NCI-H2196 (cell line): Measurements from ENCODE around the gene ZNF740.
A peak's percentile ranks its signal among the peaks of the same experiment; 100 is the strongest.
"Not testable (repeated sequence)": the region's sequence is repeated elsewhere in the genome, so short reads cannot be mapped to it uniquely, and the experiment has no call there.

Source experiments
- DNase-seq: peaks from one replicate; lab custom pipeline; 2025; ENCODE audit not compliant: unreplicated experiment; lab: John Stamatoyannopoulos, UW

ZNF740 gene

DNA sequence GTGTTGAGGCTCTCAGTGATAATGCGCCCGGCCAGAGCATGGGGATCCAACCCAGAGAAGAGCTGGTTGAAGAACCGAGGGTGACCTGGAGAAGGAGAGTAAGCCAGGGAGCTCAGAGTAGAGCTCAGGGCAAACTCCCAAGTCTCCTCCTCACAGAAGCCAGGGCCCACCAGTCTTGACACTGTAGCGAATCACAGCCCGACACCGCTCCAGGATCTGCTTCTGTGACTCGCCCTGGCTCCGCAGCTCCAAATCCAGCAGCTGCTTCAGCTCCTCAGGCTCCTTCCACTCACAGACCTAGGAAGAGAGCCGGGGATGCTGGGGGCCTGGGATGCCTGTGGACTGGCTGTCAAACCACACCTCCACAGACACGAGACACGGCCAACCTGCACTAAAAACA, 8.2 kb upstream of the ZNF740 start:
- no peak for DNase-seq

DNA sequence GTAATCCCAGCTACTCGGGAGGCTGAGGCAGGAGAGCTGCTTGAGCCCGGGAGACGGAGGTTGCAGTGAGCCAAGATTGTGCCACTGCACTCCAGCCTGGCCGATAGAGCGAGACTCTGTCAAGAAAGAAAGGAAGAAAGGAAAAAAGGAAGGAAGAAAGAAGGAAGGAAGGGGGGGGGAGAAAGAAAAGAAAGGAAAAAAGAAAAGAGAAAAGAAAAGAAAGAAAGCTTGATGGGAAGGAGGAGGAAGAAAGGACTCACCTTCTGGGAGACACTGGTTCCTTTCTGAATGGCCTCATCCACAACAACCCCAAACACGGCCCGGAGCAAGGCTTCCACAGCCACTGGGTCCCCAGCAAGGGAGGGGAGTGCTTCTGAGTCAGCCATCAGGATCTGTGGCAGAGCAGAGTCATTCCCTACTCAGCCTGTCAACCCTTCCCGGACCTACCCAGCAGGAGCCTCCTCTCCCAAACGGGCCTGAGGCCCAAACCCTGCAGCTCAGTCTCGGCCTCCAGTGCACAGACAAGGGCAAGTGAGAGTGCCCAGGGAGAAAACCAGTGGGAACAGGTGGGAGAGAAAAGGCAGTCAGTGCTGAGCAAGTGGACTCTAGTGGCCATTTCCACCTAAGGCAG, 7.3 kb upstream of the ZNF740 start:
- DNase-seq: no peak

DNA sequence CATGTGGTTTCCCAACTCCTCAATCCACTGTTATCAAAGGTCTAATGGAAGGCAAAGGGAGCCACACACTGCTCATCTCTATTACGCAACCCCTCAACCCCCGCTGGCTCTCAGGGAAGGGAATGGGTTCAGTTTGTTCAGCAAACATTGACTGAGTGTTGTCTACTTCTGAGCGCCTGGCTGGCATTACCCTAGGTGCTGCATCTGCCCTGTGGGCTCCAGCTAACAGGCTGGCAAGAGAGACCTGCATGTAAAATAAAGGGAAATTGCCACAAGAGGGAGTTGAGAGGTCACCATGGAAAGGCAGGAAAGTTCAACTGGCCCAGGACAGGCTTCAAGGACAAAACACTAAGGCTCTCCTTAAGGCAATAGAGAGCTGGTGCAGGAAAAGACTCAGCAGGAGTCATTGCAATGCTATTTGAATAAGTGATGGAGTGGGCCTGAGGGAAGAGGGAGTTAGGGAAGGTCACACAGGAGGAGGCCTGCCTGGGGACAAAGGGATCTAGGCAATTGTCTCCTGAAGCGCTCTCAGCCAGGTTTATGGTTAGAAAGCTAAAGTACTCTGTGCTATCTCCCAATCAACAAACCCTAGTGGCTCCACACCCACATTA, 5.5 kb upstream of the ZNF740 start:
- DNase-seq: peak; percentile 80

DNA sequence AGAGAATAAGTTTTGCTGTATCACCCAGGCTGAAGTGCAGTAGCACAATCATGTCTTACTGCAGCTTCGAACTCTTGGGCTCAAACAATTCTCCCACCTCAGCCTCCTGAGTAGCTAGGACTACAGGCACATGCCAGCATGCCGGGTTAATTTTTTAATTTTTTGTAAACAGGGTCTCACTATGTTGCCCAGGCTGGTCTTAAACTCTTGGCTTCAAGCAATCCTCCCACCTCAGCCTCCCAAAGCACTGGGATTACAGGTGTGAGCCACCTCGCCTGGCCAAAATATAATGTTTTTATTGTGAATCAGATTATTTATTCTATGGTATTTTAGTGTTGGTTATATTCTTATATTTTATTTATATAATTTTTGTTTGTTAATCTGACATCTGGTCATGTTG, 3.8 kb upstream of the ZNF740 start:
- DNase-seq: no peak

DNA sequence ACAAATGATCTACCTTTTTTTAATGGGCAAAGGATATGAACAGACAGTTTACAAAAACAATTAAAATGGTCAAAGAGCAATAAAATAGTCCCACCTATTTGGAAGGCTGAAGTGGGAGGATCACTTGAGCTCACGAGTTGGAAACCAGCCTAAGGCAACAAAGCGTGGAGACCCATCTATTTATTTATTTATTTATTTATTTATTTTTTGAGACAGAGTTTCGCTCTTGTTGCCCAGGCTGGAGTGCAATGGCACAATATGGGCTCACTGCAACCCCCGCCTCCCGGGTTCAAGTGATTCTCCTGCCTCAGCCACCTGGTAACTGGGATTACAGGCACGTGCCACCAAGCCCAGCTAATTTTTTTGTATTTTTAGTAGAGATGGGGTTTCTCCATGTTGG, 3.1 kb upstream of the ZNF740 start:
- DNase-seq: peak; percentile 46

DNA sequence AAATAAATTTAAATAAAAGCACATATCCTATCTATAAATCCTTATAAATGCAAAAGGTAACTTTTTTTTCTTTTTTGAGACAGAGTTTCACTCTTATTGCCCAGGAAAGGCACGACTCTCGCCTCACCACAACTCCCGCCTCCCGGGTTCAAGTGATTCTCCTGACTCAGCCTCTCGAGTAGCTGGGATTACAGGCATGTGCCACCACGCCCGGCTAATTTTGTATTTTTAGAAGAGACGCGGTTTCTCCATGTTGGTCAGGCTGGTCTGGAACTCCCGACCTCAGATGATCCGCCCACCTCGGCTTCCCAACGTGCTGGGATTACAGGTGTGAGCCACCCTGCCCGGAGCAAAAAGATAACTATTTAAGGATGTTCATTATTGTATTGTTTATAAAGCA, 1.7 kb upstream of the ZNF740 start:
- DNase-seq: not testable (repeated sequence)

DNA sequence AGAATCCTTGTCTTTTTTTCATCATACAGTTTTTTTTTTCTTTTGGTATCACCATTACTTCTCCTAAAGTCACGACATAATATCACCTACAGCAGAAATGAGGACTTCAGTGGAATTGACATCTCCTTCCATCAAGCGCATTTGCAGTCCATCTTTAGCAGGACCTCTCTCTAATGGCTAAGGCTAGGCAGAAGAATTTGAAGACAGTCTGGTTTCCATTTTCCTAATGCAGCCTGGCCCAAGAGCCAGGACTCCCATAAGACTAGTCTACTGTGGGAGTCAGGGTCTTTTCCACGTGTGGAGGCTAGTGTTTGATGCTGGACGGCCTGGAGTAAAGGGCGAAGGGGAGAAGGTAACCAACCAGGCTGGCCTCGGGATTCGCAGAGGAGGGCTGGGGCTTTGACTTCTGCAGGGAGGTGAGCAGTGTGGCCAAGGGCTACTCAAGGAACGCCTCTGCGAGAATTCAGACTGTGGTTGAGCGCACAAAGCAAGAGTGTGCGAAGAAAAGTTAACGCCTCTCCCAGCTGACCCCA, 769 bp upstream of the ZNF740 start:
- peak; percentile 46 for DNase-seq

DNA sequence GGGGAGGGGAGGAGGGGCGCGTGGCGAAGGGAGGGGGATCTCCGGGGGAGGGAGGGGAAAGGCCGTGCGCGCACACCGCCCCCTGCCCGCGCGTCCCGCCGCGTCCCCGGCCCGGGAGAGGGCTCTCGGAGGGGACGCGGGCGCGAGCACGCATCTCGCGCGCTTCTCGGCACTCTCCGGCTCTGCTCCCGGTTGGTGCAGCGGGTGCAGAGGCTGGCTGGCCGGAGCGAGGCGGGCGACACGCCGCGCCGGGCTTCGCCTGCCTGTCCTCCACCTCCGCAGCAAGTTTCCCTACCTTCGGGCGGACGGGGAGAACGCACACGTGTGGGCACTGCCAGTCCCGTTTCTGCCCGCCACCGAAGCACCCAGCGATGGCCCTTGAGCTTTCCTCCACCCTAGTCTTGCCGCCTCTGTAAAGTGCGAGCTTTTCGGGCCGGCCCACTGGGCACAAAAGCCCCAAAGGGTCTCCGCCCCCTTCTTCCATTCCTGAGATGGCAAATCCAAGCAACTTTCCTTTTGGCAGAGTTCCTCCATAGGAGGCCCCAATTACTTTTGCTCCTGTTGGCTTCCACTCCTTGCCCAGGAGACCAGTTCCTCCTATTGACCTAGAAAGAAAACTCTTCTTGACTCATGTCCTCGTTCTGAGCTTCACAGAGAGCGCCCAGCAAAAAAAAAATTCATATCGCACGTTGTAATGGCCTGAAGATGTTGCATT, 566 bp downstream of the ZNF740 start:
- peak; percentile 87 for DNase-seq

DNA sequence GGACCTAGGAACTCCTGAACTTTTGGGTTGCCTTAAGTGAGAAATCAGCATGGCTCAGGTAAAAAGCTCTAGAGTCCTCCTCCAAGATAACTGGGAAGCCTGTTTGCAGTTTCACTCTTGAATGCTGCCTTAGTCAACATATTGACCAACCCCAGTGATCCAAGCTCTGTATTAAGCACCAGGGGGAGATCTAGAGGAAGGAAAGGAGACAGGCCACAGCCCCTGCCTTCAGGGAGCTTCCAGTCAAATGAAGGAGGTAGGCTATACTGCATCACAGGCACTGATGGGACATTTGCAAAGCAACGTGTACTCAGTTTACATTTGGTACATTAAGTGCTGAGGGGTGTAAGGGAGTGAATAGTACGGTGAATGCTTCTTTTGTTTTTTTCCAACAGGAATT, 1.4 kb downstream of the ZNF740 start:
- DNase-seq: no peak

DNA sequence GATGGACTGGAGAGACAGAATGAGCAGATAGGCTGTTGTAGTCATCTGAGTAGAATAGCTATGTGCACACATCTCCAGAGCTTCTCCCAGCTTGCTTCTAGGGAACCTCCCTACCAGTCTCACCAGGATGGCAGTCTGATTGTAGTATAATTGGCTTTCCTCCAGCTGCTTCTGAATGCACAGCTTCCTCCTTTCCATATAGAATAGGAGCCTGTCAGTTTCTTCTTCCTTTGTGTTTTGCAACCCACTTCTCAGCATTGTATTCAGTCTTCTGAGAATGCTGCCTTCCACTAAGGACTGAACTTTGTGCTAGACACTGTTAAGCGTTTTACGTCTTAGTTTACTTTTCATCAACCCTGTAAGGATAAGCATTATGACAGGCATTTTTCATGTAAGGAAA, 2.4 kb downstream of the ZNF740 start:
- DNase-seq: no peak

DNA sequence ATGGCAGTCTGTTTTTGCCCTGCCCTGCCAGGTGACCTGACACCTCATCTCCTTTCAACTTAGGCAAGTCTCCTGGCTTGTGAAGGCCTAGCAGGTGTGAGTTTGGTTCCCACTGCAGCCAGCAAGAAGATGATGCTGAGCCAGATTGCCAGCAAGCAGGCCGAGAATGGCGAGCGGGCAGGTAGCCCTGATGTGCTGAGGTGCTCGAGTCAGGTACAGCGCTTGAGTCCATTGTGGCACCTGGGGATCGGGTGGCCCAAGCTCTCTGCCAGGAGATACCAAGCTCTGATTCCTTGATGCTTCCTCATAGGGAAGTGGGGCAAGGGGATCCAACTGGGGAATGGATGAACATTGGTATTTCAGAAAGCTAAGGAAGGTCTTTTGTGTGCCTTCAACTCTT, 4.3 kb downstream of the ZNF740 start:
- no peak for DNase-seq

DNA sequence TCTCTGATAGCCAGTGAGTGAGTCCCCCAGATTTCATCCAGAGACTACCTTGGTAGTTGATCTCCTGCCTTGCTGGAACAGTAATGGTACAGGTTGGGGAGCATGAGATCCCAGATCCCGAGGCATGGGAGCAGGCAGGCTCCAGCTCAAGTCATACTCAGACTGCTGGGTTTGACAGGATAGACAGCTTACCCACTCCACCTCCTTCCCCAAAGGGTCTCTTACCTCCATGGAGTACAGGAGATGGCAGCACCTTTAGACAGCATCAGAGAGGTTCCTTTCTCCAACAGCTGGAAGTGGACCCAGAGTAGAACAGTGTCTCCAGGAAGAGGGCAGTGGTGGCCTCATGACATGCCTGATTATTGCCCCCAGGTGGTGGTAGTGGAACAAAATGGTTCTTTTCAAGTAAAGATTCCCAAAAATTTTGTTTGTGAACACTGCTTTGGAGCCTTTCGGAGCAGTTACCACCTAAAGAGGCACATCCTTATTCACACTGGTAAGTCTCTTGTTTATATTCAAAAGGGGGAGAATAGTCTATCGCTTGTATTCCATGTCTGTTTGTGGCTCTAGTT, 5.1 kb downstream of the ZNF740 start:
- DNase-seq: no peak

DNA sequence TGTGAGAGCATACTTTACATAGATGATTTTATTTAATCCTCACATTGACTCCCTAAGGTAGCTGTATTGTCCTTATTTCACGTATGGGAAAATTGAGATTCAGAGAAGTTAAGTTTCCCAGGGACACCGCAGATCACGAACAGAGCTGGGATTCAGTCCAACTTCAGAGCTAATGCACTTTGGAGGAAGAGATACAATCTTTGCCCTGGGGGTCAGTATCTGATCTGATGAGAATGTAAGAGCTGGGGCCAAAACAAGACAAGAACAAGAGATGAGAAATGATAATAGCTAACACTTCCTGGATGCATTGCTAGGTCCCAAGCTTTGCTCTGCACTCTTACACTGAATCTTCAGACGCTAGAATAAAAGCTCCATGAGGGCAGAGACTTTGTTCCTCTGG, 6.2 kb downstream of the ZNF740 start:
- no peak for DNase-seq

DNA sequence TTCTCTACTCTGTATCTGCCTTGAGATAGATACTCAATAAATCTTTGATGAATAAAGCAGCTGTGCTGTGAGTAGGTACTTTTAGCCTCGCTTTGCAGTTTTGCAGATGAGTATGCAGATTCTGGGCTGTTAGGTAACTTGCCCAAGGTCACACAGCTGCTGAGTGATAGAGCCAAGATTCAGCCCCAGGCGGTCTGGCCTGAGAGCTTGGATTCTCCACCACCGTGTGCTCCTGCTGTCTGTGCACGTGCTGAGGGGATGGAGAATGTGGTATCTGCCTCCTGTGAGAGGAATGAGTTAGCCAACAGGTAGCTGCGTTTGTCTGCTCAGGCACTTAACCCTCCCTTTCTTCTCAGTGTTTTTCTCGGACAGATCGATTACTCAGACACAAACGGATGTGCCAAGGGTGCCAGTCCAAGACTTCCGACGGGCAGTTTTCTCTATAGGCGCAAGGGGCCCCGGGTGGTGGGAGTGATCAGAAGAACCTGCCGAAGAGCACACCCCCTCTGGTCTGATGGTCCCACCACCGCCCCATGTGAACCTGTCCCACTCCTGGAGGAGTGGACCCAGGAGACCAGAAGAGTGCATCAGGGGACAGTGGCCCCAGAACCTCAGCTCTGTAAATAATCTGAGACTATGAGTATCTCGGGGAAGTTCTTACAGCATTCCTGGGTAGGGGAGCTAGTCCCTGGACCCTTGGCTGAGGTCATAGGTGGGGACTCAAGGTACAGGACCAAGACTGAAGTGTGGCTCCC, 6.8 kb downstream of the ZNF740 start:
- DNase-seq: no peak

DNA sequence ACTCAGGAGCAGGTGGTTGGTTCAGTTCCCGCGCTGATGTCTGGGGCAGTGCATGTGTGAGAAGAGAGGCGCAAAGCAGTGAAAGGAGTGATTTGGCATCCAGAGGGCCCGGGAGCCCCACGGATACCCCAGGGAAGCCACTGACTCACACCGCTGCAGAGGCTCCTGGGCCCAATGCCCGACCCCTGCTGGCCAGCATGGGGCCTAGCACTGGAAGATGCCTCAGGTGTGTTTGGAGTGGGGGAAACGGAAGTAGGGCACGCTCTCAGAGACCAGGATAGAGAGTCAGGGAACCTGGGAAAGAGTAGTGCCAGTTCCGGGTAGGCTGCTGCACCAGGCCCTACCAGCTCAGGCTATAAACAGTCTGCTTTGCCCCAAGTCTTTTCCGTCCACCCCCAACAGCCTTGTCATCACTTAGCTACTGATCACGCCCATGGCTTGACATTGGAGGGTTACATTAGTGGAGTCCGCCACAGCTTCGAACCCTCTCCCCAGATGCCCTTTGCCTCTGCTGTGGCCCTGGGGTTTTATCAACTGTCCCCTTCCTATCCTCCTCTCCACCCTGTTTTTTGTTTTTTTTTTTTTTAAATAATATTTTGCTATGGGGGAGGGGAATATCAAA, 9.7 kb downstream of the ZNF740 start:
- DNase-seq: peak; percentile 16

DNA sequence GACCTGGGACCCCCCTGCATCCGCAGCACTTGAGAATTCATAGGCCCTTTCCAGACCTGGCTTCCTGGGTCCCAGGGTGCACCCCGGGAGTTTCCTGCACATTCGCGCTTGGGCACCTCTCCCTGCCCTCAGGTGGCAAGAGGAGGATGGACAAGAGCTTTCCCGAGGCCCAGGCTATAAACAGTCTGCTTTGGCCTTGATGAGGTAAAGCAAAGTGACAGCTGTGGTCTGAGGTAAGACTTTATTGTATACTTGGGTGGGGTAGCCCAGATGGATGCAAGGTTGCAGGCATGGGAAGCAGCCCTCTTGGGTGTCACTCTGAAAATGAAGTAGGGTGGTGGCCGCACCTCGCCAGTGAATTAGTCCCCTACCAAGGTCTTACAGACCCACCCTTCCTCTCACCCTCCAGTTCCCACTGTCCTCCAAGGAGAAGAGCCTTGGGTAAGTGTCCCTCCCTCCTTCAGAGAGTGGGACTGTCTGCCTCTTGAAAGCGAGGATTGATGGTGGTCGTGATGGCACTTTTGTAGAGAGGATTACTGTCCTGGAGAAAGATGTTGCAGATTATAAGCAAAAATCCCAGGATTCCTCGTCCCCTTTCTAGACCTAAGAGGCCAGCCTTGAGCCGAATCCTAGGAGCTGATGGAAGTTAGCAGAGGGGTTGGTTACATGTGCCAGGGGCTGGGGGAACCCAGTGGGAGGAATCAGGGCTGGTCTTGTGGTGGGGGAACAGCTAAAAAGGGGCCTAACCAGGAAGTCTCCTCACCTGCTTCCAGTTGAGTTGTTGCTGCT, 10.8 kb downstream of the ZNF740 start:
- no peak for DNase-seq

DNA sequence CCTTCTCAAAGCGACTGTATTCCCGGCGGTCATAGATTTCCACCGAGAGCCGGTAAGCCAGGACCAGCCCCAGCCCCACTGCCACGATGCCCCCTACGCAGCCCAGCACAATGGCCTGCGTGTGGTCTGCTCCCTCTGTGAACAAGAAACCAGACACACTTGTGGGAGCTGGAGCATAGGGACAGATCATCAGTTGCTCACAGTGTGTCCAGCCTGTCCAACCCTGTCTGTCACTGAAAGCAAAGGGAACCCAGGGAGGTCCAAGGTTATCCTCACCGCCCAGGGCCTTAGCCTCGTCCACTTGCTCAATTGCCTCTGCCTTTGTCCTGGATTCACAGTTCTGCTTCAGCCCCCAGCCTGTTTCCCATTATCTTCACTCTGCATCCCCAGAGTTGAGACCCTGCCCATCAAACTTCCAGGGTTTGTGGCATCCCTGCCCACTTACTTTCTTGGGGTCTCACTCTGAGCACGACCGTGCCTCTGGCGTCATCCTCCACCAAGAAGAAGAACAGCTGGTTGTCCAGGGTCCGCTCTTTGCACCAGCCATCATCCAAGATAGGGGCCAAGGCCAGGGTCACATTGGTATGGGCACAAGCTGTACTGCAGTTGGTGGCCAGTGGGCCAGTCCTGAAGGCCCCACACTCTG, 11.5 kb downstream of the ZNF740 start:
- no peak for DNase-seq

DNA sequence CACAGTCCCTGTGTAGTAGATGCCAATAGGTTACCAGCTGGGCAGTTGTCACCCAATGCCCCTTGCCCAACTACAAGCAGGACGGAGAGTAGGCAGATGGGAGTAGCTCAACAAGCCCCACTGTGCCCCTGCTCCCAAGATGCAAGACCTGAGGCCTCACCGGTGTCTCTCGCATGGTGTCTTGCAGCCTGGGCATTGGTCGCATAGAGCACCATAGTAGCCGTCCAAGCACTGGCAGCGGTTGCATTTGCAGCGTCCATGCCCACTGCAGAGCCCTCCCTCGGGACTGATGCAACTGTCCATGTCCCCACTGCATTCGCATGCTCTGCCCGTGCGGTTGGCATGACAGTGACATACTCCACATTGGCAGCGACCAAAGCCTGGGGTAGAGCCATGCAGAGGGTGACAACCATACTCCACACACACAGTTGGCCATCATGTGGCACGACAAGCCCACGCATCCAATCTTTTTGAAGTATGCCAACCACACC, 12.1 kb downstream of the ZNF740 start:
- DNase-seq: no peak

DNA sequence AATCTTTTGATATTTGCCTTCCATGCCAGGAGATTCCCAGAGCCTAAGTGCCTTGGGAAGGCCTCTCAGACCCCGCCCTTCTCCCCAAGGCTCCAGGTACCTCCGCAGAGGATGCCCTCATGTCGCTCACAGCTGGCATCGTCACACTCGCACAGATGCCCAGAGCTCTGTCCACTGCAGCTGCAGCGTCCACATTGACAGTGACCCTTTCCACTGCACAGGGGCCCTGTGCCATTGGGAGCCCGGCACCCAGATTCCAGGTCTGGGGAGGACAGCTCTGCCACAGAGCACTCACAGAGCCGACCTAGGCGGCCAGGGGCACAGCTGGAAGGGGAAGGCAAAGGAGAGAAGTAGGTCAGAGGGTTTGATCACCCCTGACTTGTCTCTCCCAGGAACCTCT, 12.5 kb downstream of the ZNF740 start:
- DNase-seq: no peak
